ENCODE measurements around the gene OSTC. TPM values are rescaled to one million over a fixed set of nuclear protein-coding genes. Genes with fewer than 3 reads are reported as not detected.
"Not testable (repeated sequence)": the region's sequence is repeated elsewhere in the genome, so short reads cannot be mapped to it uniquely, and the experiment has no call there.

The OSTC gene
- total RNA-seq, 1 experiment from 2014 or later: 175 TPM

DNA sequence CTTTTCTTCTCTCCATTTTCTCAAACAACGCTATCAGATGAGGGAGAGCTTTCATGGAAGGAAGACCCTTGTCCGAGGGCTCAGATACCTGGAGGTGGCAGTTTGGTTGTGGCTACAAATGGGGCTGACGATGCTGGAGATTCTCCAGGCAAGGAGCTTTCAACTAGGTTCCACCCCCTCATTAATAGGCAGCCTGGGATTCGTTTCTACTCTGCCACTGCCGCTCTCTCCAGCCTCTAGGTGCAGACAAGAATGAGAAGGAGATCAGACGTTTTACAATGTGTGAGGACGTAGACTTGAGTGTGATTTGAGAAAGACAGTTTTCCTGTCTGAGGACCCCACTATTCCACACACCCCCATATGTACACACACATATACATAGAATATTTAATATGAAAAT lies 59.3 kb downstream of the OSTC start:
- H3K27me3 Mint-ChIP-seq (ENCODE audit: insufficient read depth, unreplicated experiment): no peaks in the 10 kb centered on the region
- no peaks in the 10 kb centered on the region for H3K9me3 Mint-ChIP-seq (ENCODE audit: unreplicated experiment)
- POLR2A ChIA-PET: no interaction called here
- CTCF ChIA-PET: interaction anchor here (0.6 kb wide), 1 partner anchor 1289 kb away, joined by 3 read pairs; no protein-coding TSS in a partner anchor
- DNase-seq (ENCODE audit: unreplicated experiment): no peak
- no TSS peak for BruUV-seq (replicated peaks)
- H3K27ac Mint-ChIP-seq (ENCODE audit: low read depth, unreplicated experiment): no peak overlapping the region
- no peaks in the 10 kb centered on the region for H3K4me1 Mint-ChIP-seq (ENCODE audit: insufficient read depth, unreplicated experiment)
- H3K36me3 Mint-ChIP-seq (ENCODE audit: insufficient read depth, unreplicated experiment): no peaks in the 10 kb centered on the region
- intact Hi-C loops (cut with micrococcal nuclease): no loop called here
- TF ChIP-seq CTCF (IDR thresholded peaks at IDR 0.05; ENCODE audit: unreplicated experiment): no peak
- no peak overlapping the region for H3K4me3 Mint-ChIP-seq (ENCODE audit: unreplicated experiment)

DNA sequence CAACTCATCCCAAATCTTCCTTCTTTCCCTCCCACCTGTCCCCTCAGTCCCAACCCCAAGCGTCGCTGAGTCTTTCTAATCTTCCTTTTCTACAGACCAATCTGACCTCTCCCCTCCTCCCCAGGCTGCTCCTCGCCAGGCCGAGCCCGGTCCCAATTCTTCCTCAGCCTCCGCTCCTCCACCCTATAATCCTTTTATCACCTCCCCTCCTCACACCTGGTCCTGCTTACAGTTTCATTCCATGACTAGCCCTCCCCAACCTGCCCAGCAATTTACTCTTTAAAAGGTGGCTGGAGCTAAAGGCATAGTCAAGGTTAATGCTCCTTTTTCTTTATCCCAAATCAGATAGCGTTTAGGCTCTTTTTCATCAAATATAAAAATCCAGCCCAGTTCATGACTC lies 60.2 kb downstream of the OSTC start:
- CTCF ChIA-PET; H3K36me3 Mint-ChIP-seq (ENCODE audit: insufficient read depth, unreplicated experiment); H3K4me1 Mint-ChIP-seq (ENCODE audit: insufficient read depth, unreplicated experiment); H3K9me3 Mint-ChIP-seq (ENCODE audit: unreplicated experiment); POLR2A ChIA-PET; H3K27me3 Mint-ChIP-seq (ENCODE audit: insufficient read depth, unreplicated experiment); H3K27ac Mint-ChIP-seq (ENCODE audit: low read depth, unreplicated experiment); H3K4me3 Mint-ChIP-seq (ENCODE audit: unreplicated experiment); intact Hi-C loops (cut with micrococcal nuclease); BruUV-seq (replicated peaks); DNase-seq (ENCODE audit: unreplicated experiment): not testable (repeated sequence)

DNA sequence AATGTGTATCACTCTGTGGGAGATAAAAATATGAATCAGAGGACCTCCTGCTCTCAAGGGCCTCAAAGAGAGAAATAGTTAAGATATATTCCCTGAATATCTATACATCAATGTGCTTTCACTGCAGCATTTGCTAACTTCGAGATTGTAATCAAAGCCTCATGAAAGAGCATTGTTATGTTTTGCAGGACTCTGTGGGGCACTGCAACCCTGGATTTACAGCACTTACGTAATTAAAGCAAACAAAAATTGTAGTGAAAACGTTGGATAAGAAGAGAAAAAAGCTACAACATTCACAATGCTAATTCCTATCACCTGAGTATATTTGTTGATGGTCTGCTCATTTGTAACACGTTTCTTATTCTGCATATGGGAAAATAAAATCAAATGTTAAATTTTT lies 64.5 kb downstream of the OSTC start:
- ChIA-PET POLR2A (no interaction called here), CTCF (interaction anchor here (0.7 kb wide), 1 partner anchor 158 kb away, joined by 3 read pairs; no protein-coding TSS in a partner anchor)
- H3K27me3 Mint-ChIP-seq (ENCODE audit: insufficient read depth, unreplicated experiment): no peaks in the 10 kb centered on the region
- no peak for TF ChIP-seq CTCF (IDR thresholded peaks at IDR 0.05; ENCODE audit: unreplicated experiment)
- intact Hi-C loops (cut with micrococcal nuclease): no loop called here
- DNase-seq (ENCODE audit: unreplicated experiment): no peak
- H3K4me3 Mint-ChIP-seq (ENCODE audit: unreplicated experiment): no peak overlapping the region
- no peaks in the 10 kb centered on the region for H3K9me3 Mint-ChIP-seq (ENCODE audit: unreplicated experiment)
- H3K36me3 Mint-ChIP-seq (ENCODE audit: insufficient read depth, unreplicated experiment): no peaks in the 10 kb centered on the region
- H3K27ac Mint-ChIP-seq (ENCODE audit: low read depth, unreplicated experiment): no peak overlapping the region
- no TSS peak for BruUV-seq (replicated peaks)
- H3K4me1 Mint-ChIP-seq (ENCODE audit: insufficient read depth, unreplicated experiment): no peaks in the 10 kb centered on the region

GRCh38 chr4:108716340-108716739 lies 65.9 kb downstream of the OSTC start:
- Mint-ChIP-seq H3K4me3 (ENCODE audit: unreplicated experiment) (no peak overlapping the region), H3K36me3 (ENCODE audit: insufficient read depth, unreplicated experiment) (no peaks in the 10 kb centered on the region), H3K9me3 (ENCODE audit: unreplicated experiment) (no peaks in the 10 kb centered on the region), H3K4me1 (ENCODE audit: insufficient read depth, unreplicated experiment) (no peaks in the 10 kb centered on the region), H3K27ac (ENCODE audit: low read depth, unreplicated experiment) (no peak overlapping the region), H3K27me3 (ENCODE audit: insufficient read depth, unreplicated experiment) (no peaks in the 10 kb centered on the region)
- no peak for TF ChIP-seq CTCF (IDR thresholded peaks at IDR 0.05; ENCODE audit: unreplicated experiment)
- ChIA-PET POLR2A (no interaction called here), CTCF (no interaction called here)
- no TSS peak for BruUV-seq (replicated peaks)
- intact Hi-C loops (cut with micrococcal nuclease): no loop called here
- no peak for DNase-seq (ENCODE audit: unreplicated experiment)

DNA sequence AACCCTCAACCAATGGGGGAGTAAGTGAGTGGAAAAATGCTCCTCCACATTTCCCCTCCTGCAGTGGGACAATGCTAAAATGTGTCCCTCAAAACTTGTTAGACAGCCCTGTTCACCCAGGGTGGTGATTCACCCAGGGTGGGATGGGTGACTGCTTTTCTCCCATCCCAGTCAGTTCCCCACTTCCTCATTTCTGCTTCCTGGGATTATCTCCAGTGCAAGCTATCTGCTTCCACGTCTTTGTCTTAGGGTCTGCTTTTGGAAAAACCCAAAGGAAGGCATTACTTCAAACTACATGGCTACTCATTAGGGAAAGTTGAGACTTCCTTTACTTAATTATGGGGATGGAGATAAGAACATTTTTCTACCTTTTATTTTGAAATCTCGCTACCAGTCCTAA lies 67.0 kb downstream of the OSTC start:
- no peak for DNase-seq (ENCODE audit: unreplicated experiment)
- CTCF ChIA-PET: no interaction called here
- no peak overlapping the region for H3K4me3 Mint-ChIP-seq (ENCODE audit: unreplicated experiment)
- no peak for TF ChIP-seq CTCF (IDR thresholded peaks at IDR 0.05; ENCODE audit: unreplicated experiment)
- no peaks in the 10 kb centered on the region for H3K36me3 Mint-ChIP-seq (ENCODE audit: insufficient read depth, unreplicated experiment)
- POLR2A ChIA-PET: no interaction called here
- H3K27ac Mint-ChIP-seq (ENCODE audit: low read depth, unreplicated experiment): no peak overlapping the region
- H3K9me3 Mint-ChIP-seq (ENCODE audit: unreplicated experiment): no peaks in the 10 kb centered on the region
- BruUV-seq (replicated peaks): no TSS peak
- H3K4me1 Mint-ChIP-seq (ENCODE audit: insufficient read depth, unreplicated experiment): no peaks in the 10 kb centered on the region
- intact Hi-C loops (cut with micrococcal nuclease): no loop called here
- H3K27me3 Mint-ChIP-seq (ENCODE audit: insufficient read depth, unreplicated experiment): no peaks in the 10 kb centered on the region

Measured in MCF 10A (cell line).